ENCODE data around the gene MRPS7. TPM values are rescaled to one million over a fixed set of nuclear protein-coding genes. Genes with fewer than 3 reads are reported as not detected.

MRPS7 gene
- total RNA-seq, 1 donor from 2014 or later, result 66.4 TPM

DNA sequence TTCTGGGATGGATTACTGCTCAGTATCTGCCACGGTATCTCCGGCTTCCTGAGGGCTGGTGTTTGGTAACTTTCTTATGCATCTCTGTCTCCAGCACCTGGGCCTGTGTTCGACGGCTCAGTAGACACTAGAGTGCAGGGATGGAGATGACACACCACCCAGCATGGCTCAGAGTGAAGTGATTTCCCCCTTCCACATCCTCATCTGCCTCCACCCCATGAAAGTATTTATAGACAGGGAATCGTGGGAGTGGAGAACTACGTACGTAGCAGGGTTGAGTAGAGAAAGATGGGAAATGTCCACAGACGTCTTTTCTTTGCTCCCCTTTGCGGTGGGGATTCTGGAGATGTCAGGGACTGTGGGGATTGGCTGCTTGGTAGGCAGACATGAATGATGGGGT lies 39.4 kb downstream of the MRPS7 start:
- intact Hi-C loops (cut with micrococcal nuclease), result no loop called here

DNA sequence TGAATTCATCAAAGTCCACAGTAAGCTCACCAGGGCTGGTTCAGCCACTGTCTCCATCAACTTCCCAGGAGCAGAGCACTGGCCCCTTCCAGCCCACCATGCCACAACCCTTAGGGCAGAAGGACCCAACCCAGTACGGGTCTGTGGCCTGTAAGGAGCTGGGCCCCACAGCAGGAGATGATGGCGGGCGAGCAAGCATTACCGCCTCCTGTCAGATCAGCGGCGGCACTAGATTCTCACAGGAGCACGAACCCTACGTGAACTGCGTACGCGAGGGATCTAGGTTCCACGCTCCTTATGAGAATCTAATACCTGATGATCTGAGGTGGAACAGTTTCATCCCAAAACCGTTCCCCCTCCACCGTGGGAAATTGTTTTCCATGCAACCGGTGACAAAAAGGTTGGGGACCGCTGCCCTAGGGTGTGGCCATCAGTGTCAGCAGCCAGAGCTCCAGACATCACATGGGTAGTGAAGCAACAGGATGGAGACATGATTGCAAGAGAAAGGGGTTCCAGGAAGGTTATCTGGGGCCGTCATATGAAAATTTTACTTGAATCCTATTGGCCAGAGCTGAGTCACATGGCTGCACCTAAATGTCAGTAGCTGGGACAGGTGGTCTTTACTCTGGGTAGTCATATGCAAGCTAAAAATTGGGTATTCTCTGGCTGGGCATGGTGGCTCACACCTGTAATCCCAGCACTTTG lies 40.0 kb downstream of the MRPS7 start:
- intact Hi-C loops (cut with micrococcal nuclease), result no loop called here

DNA sequence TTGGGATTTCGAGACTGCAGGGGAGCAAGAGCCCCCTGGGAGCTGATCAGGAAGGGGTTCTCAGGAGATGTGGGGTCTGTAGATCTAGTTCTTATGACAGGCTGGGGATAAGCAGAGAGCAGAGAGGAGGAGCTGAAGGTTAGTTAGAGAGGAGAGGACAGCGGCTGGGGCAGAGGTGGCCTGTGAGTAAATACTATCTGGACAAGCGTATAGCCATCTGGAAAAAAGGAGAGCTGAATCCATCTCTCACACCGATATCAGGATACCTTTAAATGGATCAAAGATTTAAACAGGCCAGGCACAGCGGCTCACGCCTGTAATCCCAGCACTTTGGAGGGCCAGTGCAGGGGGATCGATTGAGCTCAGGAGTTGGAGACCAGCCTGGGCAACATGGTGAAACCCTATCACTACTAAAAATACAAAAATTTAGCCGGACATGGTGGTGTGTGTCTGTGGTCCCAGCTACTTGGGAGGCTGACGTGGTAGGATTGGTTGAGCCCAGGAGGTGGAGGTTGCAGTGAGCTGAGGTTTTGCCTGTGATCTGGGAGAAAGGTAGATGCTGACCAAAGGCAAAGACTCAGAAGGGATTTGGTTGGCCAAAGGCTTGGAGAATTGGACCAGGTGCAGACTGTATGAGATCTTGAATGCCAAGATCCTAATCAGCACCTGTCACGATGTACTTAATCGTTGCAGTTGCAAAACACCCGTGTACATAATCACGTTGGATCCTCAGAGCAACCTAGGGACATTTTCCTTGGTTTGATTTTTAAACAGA lies 46.5 kb downstream of the MRPS7 start:
- intact Hi-C loops (cut with micrococcal nuclease), result no loop called here

DNA sequence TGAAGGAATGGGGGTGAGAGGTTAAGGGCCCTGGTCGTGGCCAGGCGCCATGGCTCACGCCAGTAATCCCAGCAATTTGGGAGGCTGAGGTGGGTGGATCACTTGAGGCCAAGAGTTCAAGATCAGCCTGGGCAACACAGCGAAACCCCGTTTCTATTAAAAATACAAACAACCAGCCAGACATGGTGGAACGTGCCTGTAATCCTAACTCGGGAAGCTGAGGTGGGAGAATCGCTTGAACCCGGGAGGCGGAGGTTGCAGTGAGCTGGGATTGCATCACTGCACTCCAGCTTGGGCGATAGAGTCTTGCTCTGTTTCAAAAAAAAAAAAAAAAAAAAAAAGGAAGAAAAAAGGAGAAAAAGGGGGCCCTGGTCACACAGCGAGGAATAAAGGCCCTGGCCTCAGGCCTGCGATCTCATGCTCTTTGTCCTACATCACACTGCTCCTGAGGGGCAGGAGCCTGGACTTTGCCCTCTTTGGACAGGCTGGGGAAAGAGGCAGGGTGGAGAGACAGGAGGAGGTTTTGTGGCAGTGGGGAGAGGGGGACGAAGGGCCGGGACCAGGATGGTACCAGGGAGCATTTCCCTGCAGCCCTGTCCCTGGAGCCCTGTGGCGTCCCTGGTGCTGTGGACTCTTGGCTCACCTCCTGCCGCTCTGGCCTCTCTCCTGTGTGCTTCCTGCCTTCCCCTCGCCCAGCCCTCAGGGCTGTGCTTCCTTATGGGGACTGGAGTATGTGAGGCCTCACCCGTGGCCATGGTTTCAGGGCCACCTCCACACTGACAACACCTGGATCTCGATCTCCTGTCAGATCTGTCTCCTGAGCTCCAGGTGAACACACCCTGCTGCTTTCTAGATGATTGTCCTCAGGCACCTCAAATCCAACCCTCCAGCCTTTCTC lies 47.3 kb downstream of the MRPS7 start:
- intact Hi-C loops (cut with micrococcal nuclease), result no loop called here

DNA sequence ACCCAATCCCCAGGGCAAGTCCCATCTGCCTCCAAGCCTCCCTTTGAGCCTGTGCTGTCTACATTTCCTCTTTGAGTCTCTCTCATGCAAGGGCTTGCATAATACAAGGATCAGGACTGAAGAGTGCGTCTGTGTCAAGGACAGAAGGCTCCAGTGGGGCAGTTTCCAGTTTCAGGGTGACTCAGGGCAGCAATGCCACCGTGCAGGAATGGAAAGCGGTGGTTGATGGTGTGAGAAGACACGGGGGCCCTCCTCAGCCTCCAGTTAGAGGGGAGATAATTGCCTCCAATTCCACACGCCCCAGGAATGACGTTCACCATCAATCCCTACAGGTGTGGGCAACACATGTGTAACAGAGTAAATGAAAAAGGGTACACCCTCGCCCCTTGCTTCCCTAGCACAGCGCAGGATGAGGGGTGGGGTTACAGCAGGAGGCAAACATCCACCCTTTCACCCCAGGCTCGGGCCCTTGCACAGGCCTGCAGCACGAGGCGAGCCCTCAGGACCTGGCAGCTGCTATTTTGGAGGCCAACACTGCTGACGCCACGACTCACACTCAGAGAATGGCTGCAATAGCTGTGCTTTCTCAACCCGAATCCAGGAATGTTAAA lies 52.4 kb downstream of the MRPS7 start:
- intact Hi-C loops (cut with micrococcal nuclease), result no loop called here

DNA sequence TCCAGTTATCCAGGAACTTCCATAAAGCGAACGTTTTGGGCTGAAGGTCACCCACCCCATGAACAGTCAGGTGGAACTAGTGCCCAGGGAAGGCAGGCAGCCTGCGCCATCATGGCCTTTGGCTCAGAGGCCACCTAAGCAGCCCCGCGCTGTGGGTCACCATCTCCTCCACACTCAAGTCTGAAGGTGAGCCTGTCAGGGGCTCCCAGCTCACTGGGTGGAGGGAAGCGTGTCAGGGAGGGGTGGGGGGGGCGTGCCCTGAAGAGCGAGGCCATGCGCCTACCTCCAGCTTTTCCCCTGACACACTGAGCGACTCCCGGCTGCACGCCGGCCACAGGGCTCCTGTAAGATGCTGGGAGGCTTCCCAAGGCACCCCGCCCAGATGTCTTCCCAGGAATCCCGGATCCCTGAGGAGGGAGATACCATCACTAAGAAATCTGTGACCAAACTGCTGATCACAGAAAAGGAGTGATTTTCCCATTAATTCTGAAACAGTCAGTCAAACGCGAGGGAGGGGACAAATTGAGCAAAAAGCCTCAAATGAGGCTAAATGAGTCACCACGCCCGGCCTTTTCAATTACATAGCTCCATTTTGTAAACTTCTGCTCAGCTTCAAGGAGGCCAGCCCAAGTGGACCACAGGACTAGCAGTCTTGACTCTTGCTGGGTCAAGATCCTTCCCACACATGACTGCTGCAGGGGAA lies 54.0 kb downstream of the MRPS7 start:
- intact Hi-C loops (cut with micrococcal nuclease), result no loop called here

Other genes with a start within 250 kb of the MRPS7 start
- 52.9 and 55.5 TPM in 2 replicates for gene MRPL58, start 249.2 kb upstream of the MRPS7 start, total RNA-seq
- gene ATP5PD, start 214.9 kb upstream of the MRPS7 start, total RNA-seq, result 203 and 208 TPM in 2 replicates
- gene KCTD2, start 214.7 kb upstream of the MRPS7 start, total RNA-seq, result 17.2 and 17.5 TPM in 2 replicates
- gene SLC16A5, start 173.9 kb upstream of the MRPS7 start, total RNA-seq, result 6.3 and 8.7 TPM in 2 replicates
- gene ARMC7, start 151.9 kb upstream of the MRPS7 start, total RNA-seq, result 15.7 and 16.3 TPM in 2 replicates
- gene NT5C, start 130.1 kb upstream of the MRPS7 start, total RNA-seq, result 55.2 and 61.0 TPM in 2 replicates
- 252 and 259 TPM in 2 replicates for gene JPT1, start 107.4 kb upstream of the MRPS7 start, total RNA-seq
- 545 and 551 TPM in 2 replicates for gene SUMO2, start 78.9 kb upstream of the MRPS7 start, total RNA-seq
- gene NUP85, start 56.2 kb upstream of the MRPS7 start, total RNA-seq, result 114 and 118 TPM in 2 replicates
- 70.6 and 77.2 TPM in 2 replicates for gene GGA3, start 273 bp upstream of the MRPS7 start, total RNA-seq
- 41.6 and 43.0 TPM in 2 replicates for gene MIF4GD, start 9.4 kb downstream of the MRPS7 start, total RNA-seq
- gene SLC25A19, start 27.6 kb downstream of the MRPS7 start, total RNA-seq, result 45.8 and 47.6 TPM in 2 replicates
- 163 and 173 TPM in 2 replicates for gene GRB2, start 143.8 kb downstream of the MRPS7 start, total RNA-seq
- gene TMEM94, start 194.8 kb downstream of the MRPS7 start, total RNA-seq, result 72.9 and 73.3 TPM in 2 replicates